GM12872 (cell line): ENCODE measurements around the gene CEP55.

ENCODE experiments used
- CTCF ChIP-seq: IDR thresholded peaks from 3 replicates; pipeline ENCODE4 v1.5.1; 2011; ENCODE audit warnings: low read depth, mild to moderate bottlenecking, low read length, moderate library complexity; ENCODE audit not compliant: insufficient read depth

CEP55 gene

GRCh38 chr10:93456480-93456879, 39.9 kb upstream of the CEP55 start:
- no peak for TF ChIP-seq CTCF

GRCh38 chr10:93457511-93457910, 38.9 kb upstream of the CEP55 start:
- TF ChIP-seq CTCF = no peak

- no peak for TF ChIP-seq CTCF
These were observed 37.6 kb upstream of the CEP55 start for GRCh38 chr10:93458821-93459257.

- no peak for TF ChIP-seq CTCF
These were observed 36.9 kb upstream of the CEP55 start for GRCh38 chr10:93459466-93459865.

- no peak for TF ChIP-seq CTCF
These were observed 35.2 kb upstream of the CEP55 start for GRCh38 chr10:93461109-93461806.

GRCh38 chr10:93461807-93462178, 34.6 kb upstream of the CEP55 start:
- TF ChIP-seq CTCF = no peak

- TF ChIP-seq CTCF = no peak
These were observed 34.0 kb upstream of the CEP55 start for GRCh38 chr10:93462371-93462770.
